GM12875 (cell line): Measurements from ENCODE around the gene XKR7.
A peak's percentile ranks its signal among the peaks of the same experiment; 100 is the strongest.

Experiments used
- H3K4me3 ChIP-seq: one replicate; pipeline ENCODE4 v1.5.1; 2011; ENCODE audit warnings: low read depth, low read length, control low read depth
- TF ChIP-seq, protein P1 (sequence below): IDR thresholded peaks from 2 replicates; pipeline ENCODE4 v1.5.1; 2011; ENCODE audit warnings: low read depth, mild to moderate bottlenecking, control low read depth, inconsistent platforms, low read length, moderate library complexity, borderline replicate concordance; ENCODE audit not compliant: insufficient read depth

The XKR7 gene

GRCh38 chr20:32040142-32040953, 72.4 kb downstream of the XKR7 start:
- TF ChIP-seq, protein P1, sequence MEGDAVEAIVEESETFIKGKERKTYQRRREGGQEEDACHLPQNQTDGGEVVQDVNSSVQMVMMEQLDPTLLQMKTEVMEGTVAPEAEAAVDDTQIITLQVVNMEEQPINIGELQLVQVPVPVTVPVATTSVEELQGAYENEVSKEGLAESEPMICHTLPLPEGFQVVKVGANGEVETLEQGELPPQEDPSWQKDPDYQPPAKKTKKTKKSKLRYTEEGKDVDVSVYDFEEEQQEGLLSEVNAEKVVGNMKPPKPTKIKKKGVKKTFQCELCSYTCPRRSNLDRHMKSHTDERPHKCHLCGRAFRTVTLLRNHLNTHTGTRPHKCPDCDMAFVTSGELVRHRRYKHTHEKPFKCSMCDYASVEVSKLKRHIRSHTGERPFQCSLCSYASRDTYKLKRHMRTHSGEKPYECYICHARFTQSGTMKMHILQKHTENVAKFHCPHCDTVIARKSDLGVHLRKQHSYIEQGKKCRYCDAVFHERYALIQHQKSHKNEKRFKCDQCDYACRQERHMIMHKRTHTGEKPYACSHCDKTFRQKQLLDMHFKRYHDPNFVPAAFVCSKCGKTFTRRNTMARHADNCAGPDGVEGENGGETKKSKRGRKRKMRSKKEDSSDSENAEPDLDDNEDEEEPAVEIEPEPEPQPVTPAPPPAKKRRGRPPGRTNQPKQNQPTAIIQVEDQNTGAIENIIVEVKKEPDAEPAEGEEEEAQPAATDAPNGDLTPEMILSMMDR = no peak

DNA sequence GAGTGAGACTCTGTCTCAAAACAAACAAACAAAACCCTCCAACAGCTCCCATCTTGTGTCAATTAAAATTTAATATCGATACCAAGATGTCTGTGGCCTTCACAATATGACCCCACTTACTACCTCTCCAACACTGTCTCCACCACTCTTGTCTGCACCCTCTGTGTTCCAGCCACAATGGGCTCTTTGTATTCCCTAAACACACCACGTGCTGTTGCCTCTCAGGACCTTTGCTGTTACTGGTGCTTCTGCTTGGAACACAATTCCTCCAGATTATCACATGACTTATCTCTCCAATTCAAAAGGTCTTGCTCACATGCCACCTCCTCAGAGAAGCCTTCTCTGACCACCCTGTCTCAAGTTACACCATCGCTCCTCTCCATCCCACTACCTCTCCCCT, 78.0 kb downstream of the XKR7 start:
- no peak overlapping the region for H3K4me3 ChIP-seq
- TF ChIP-seq, protein P1 = no peak

More at GRCh38 chr20:32040142-32040953, 72.4 kb downstream of the XKR7 start:
- H3K4me3 ChIP-seq = no peak overlapping the region

GRCh38 chr20:32050324-32050841, 82.4 kb downstream of the XKR7 start:
- TF ChIP-seq, protein P1 = no peak
- no peak overlapping the region for H3K4me3 ChIP-seq

DNA sequence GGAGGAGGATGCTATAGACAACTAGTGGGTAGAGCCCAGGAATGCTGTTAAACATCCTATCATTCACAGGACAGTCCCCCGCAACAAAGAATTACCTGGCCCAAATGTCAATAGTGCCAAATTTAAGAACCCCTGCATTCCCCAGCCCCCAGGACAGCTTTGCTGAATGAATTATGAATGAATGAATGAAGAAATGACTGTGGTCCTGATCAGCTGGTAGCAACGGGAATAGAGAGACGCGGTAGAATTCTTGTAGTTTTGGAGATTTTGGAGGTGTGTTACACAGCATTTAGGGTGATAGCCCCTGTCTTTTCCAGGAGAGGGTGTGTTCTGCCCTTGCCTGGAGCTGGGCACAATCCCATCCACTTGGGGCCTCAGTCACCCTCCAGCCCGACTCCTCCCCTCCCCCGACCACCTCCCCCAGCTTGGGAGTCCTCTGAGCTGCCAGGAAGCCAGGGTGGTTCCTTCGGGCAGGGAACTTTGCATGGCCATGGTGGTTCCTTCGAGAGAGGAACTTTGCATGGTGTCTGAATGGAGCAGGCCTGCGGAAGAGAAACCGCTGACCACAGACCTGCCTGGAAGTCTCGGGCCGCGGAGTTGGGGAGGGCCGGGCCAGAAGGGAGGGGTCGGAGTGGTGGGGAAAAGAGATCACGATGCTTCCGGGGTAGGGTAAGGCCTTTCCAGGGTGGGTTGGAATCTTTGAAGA, 83.1 kb downstream of the XKR7 start:
- peak overlapping the region; percentile 77 for H3K4me3 ChIP-seq
- TF ChIP-seq, protein P1 = no peak

DNA sequence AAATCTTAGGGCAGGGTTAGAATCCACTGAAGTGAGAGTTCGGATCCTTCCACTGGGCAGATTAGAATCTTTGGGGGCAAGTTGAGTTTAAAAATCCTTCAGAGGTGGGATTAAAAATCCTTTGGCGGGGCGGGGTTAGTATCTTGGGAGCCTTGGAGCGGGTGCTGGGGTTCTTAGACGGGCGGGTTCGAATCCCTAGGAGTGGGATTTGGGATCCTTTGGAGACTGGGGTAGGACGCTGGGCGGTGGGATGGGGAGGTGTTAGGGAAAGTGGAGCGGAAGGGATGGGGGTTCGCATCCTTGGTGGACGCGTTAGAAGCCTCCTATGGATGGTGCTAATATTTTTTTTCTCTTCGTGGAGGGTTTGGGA, 83.8 kb downstream of the XKR7 start:
- TF ChIP-seq, protein P1 = no peak
- H3K4me3 ChIP-seq = peak overlapping the region; percentile 77

GRCh38 chr20:32052090-32052777, 84.3 kb downstream of the XKR7 start, which contains the start of gene HCK:
Gene HCK, plus strand, starts transcription at chr20:32052242.
- H3K4me3 ChIP-seq = peak within 1 kb of the TSS; percentile 77
- TF ChIP-seq, protein P1 = 0 out of 2 replicates have a peak, but pooled peaks have one; percentile 7
